IPS-18c (cell line): Measurements from ENCODE around the gene TMCC1.
A peak's percentile ranks its signal among the peaks of the same experiment; 100 is the strongest.

Experiments used
- H3K4me3 ChIP-seq: 2 replicates; pipeline ENCODE4 v1.7.0; 2013; ENCODE audit warnings: low read depth, mild to moderate bottlenecking, low read length, moderate library complexity; ENCODE audit not compliant: insufficient read depth
- H3K9me3 ChIP-seq: one replicate; pipeline ENCODE4 v1.6.1; 2013; ENCODE audit warnings: mild to moderate bottlenecking, low read length, moderate library complexity; ENCODE audit not compliant: control insufficient read depth, insufficient read depth

TMCC1 gene

GRCh38 chr3:129608936-129609590 lies 284.4 kb downstream of the TMCC1 start:
- Histone ChIP-seq H3K4me3 (no peak overlapping the region), H3K9me3 (peaks cover 2% of the 10 kb centered on the region)

GRCh38 chr3:129608087-129608935 lies 285.2 kb downstream of the TMCC1 start:
- Histone ChIP-seq H3K4me3 (no peak overlapping the region), H3K9me3 (peaks cover 2% of the 10 kb centered on the region)

GRCh38 chr3:129607391-129608068 lies 286.0 kb downstream of the TMCC1 start:
- Histone ChIP-seq H3K4me3 (peak overlapping the region; percentile 85), H3K9me3 (peaks cover 2% of the 10 kb centered on the region)

- Histone ChIP-seq H3K9me3 (peaks cover 2% of the 10 kb centered on the region), H3K4me3 (peak within 1 kb of the TSS; percentile 85)
These were observed 286.7 kb downstream of the TMCC1 start, which contains the start of gene PLXND1 for GRCh38 chr3:129606636-129607390. Gene PLXND1 (minus strand): TSS chr3:129606676. CDS start chr3:129606639, 37 bp downstream.

GRCh38 chr3:129605922-129606635 lies 287.4 kb downstream of the TMCC1 start:
- peak overlapping the region; percentile 67 for H3K4me3 ChIP-seq

GRCh38 chr3:129605203-129605921 lies 288.1 kb downstream of the TMCC1 start:
- Histone ChIP-seq H3K4me3 (peak overlapping the region; percentile 67), H3K9me3 (peaks cover 2% of the 10 kb centered on the region)

More at GRCh38 chr3:129605922-129606635, 287.4 kb downstream of the TMCC1 start:
- peaks cover 2% of the 10 kb centered on the region for H3K9me3 ChIP-seq

DNA sequence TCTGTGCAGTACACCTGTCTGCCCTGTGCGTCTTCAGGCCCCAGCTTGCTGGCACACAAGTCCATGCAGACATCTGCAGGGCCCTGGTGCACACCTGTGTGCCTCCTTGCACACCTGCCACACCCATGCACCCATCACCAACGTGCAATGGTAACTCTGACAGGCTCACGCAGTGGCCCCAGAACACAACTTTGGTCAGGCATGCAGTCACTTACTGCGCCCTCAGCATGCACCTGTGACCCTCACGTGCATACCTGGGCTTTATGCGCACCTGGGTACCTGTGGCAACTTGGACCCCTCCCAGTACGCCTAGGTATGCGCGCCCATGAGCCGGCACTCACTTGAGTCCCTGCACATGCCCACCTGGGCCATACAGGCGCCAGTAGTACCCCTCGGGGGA lies 288.7 kb downstream of the TMCC1 start:
- H3K4me3 ChIP-seq = peak overlapping the region; percentile 55
- peaks cover 2% of the 10 kb centered on the region for H3K9me3 ChIP-seq

- H3K9me3 ChIP-seq = peaks cover 2% of the 10 kb centered on the region
- H3K4me3 ChIP-seq = peak overlapping the region; percentile 55
These were observed 289.3 kb downstream of the TMCC1 start for GRCh38 chr3:129603991-129604749.

GRCh38 chr3:129603561-129603942 lies 290.0 kb downstream of the TMCC1 start:
- H3K4me3 ChIP-seq = peak overlapping the region; percentile 21; the same call in 1 of the 2 replicates
- H3K9me3 ChIP-seq = peaks cover 2% of the 10 kb centered on the region

DNA sequence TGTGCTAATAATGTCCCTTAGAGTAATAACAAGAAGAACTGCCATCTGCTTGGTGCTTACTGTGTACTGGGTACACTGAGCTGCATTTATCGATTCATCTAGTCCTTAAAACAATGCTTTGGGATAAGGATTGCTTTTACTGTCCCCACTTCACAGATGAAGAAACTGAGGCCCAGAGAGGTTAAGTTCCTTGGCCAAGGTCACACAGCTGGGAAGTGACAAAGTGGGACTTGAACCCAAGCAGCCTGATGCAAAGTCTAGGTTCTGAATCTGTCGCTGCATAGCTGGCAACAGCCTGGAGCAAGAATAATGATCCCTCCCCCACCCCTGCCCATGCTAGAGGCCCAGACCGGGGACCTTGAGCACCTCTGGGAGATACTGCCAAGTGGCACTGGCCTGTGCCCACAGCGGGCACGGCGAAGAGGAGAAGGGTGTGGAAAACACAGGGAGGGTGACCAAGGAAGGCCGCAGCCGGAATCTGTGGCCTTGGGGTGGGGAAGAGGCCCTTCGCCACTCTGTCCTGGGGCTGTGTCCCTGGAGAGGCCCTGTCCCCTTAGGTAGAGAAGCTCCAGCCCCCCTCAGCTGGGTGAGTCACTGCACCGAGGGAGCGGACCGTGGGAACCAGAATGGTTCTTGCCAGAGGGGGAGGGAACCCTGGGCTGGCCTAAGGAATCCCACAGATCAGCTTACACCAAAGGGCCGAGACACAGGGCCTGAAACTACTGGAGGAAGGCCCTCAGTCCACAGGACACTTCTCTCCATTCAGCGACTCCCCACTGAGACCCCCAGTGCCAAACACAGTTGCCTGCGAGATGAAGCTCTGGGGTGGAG lies 290.6 kb downstream of the TMCC1 start:
- Histone ChIP-seq H3K9me3 (peaks cover 2% of the 10 kb centered on the region), H3K4me3 (peak overlapping the region; percentile 21; the same call in 1 of the 2 replicates)

GRCh38 chr3:129602309-129602708 lies 291.2 kb downstream of the TMCC1 start:
- H3K4me3 ChIP-seq = no peak overlapping the region
- H3K9me3 ChIP-seq = peaks cover 2% of the 10 kb centered on the region

- Histone ChIP-seq H3K4me3 (no peak overlapping the region), H3K9me3 (peaks cover 2% of the 10 kb centered on the region)
These were observed 291.8 kb downstream of the TMCC1 start for GRCh38 chr3:129601713-129602112.

GRCh38 chr3:129600348-129600747 lies 293.2 kb downstream of the TMCC1 start:
- no peak overlapping the region for H3K4me3 ChIP-seq
- H3K9me3 ChIP-seq = peaks cover 2% of the 10 kb centered on the region

DNA sequence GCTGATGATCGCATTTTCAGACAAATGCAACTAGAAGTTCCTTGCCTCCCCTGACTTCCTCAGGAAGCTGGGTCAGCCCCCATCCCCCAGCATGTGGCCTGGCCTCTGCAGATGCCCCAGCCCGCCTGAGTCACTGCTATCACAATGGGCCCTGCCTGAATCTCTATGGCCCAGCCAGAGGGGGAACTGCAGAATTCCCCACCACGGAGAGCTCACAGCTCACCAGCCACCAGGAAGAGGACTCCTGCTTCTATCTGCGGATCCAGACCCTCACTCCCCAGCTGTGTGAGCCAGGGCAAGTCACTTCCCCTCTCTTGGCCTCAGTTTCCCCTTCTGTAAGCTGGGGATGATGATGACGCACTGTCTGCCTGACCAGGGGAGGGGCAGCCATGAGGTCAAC lies 293.9 kb downstream of the TMCC1 start:
- Histone ChIP-seq H3K9me3 (peaks cover 2% of the 10 kb centered on the region), H3K4me3 (no peak overlapping the region; the same call in 1 of the 2 replicates)
